AG09319 (cell line): ENCODE measurements around the gene SCYL1.

Experiments
- DNase-seq: peaks from one replicate; pipeline ENCODE4 v3.0.0-alpha.2; 2010; ENCODE audit warnings: low read depth; ENCODE audit errors: extremely low read depth
- CTCF ChIP-seq: IDR thresholded peaks from 2 replicates; pipeline ENCODE4 v1.5.1; 2011; ENCODE audit warnings: low read depth, mild to moderate bottlenecking, inconsistent platforms, low read length, moderate library complexity

SCYL1 gene

GRCh38 chr11:65546217-65546958, 21.5 kb downstream of the SCYL1 start:
- TF ChIP-seq CTCF: no peak
- DNase-seq: no peak

GRCh38 chr11:65547446-65548125, 22.7 kb downstream of the SCYL1 start:
- TF ChIP-seq CTCF: no peak
- no peak for DNase-seq

- no peak for DNase-seq
- TF ChIP-seq CTCF: no peak
Observed at GRCh38 chr11:65548395-65548794, 23.5 kb downstream of the SCYL1 start.

- DNase-seq: no peak
- no peak for TF ChIP-seq CTCF
Observed at GRCh38 chr11:65549096-65549495, 24.2 kb downstream of the SCYL1 start.

GRCh38 chr11:65551572-65552387, 26.9 kb downstream of the SCYL1 start:
- peak; percentile 36 for TF ChIP-seq CTCF
- DNase-seq: no peak

GRCh38 chr11:65552388-65552951, 27.6 kb downstream of the SCYL1 start:
- no peak for DNase-seq

More at GRCh38 chr11:65552388-65552951, 27.6 kb downstream of the SCYL1 start:
- no peak for TF ChIP-seq CTCF
